SKM-1 (cell line): Measurements from ENCODE around the gene ZC3H10.
"Not testable (repeated sequence)": the region's sequence is repeated elsewhere in the genome, so short reads cannot be mapped to it uniquely, and the experiment has no call there.

ENCODE experiments used
- DNase-seq: peaks from one replicate; lab custom pipeline; 2025; ENCODE audit not compliant: unreplicated experiment; lab: John Stamatoyannopoulos, UW

ZC3H10 gene, protein sequence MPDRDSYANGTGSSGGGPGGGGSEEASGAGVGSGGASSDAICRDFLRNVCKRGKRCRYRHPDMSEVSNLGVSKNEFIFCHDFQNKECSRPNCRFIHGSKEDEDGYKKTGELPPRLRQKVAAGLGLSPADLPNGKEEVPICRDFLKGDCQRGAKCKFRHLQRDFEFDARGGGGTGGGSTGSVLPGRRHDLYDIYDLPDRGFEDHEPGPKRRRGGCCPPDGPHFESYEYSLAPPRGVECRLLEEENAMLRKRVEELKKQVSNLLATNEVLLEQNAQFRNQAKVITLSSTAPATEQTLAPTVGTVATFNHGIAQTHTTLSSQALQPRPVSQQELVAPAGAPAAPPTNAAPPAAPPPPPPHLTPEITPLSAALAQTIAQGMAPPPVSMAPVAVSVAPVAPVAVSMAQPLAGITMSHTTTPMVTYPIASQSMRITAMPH

DNA sequence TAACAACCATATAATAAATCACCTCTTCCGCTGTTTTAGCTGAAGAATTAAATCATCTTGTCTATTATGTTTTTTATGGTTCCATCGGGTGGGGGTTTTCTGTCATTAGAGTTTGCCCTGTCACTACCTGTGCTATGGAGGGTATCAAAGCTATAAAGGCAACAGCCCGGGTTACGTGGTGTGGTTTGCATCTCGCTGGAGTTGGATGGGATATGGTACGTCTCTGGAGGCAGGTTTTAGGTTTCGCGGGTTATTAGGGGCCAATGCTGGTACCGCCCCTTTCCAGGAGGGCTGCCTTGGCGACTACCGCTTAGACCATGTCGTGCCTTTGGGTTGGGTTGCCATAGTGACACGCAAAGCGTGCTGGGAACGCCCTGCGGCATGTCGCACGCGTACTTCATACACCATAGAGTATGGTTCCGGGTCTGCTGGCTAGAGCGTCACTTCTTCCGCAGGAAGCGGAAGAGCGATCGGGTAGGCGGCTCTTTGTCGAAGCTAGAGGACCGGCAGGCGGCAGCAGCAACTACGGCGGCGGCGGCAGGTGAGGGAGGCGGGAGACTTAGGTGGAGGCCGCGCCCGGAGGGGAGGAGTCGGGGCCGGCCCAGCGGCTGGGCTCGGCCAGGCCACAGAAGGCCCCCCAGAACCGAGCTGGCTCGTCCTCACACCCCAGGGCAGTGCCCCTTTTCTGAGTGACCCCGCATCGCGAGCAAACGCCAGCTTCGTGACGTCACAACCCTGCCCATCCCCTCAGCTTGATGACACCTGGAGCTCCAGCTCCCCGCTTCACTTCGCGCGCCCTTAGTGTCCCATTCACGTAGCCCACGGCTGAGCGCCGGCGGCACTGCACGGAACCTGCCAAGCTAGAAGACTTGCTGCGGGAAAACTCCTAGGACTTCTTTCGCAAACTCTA, at the start of gene ZC3H10:
Gene ZC3H10 (plus strand): TSS at position 489 of the 910 bp plus-strand sequence. CDS start 2,297 bp downstream, outside the sequence.
- peak; percentile 84 for DNase-seq

DNA sequence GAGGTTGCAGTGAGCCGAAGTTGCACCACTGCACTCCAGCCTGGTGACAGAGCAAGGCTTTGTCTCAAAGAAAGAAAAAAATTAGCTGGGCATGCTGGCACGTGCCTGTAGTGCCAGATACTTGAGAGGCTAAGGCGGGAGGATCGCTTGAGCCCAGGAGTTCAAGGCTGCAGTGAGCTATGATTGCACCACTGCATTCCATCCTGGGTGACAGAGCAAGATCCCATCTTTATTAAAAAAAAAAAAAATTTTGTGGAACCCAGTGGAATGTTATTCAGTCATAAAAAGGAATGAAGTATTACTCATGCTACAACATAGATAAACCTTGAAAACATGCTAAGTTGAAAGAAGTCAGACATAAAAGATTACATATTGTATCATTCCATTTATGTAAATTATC, 46.4 kb upstream of the ZC3H10 start:
- DNase-seq, result no peak

DNA sequence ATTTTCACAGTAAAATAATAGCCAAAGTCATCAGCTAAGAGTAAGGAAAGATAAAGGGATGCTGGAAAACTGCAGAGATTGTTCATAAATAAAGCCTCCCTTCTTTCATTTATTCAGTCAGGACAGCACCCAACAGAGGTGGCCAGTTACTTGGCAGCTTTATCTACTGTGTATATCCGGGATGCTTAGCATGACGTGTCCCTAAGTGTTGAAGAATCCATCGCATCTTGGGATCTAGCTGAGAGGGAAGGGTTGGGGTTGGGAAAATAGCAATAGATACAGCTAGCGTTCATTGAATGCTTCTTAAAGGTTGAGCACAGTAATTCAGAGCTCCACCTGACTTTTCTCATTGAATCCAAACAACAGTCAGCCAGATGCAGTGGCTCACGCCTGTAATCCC, 43.7 kb upstream of the ZC3H10 start:
- DNase-seq, result no peak

DNA sequence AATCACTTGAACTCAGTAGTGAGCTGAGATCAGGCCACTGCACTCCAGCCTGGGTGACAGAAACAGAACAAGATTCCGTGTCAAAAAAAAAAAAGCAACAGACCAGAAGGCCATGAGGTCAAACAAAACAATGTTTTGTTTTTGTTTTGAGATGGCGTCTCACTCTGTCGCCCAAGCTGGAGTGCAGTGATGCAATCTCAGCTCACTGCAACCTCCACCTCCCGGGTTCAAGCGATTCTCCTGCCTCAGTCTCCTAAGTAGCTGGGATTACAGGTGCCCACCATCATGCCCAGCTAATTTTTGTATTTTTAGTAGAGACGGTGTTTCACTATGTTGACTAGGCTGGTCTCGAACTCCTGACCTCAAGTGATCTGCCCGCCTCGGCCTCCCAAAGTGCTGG, 40.1 kb upstream of the ZC3H10 start:
- not testable (repeated sequence) for DNase-seq

DNA sequence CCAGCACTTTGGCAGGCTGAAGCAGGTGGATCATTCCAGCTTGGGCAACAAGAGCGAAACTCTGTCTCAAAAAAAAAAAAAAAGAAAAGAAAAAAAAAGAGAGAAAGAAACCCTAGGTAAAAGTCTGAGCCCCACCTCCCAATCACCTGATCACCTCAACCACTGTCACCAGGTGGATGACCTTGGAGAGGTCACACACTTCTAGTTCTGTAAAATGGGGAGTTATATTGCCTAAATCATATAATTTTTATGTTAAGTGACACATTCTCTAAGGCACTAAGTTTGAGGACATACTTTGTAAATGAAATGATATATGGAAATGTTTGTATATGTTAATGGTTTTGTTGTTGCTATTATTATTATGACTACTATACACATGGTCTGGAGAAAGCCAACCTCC, 39.6 kb upstream of the ZC3H10 start:
- no peak for DNase-seq

DNA sequence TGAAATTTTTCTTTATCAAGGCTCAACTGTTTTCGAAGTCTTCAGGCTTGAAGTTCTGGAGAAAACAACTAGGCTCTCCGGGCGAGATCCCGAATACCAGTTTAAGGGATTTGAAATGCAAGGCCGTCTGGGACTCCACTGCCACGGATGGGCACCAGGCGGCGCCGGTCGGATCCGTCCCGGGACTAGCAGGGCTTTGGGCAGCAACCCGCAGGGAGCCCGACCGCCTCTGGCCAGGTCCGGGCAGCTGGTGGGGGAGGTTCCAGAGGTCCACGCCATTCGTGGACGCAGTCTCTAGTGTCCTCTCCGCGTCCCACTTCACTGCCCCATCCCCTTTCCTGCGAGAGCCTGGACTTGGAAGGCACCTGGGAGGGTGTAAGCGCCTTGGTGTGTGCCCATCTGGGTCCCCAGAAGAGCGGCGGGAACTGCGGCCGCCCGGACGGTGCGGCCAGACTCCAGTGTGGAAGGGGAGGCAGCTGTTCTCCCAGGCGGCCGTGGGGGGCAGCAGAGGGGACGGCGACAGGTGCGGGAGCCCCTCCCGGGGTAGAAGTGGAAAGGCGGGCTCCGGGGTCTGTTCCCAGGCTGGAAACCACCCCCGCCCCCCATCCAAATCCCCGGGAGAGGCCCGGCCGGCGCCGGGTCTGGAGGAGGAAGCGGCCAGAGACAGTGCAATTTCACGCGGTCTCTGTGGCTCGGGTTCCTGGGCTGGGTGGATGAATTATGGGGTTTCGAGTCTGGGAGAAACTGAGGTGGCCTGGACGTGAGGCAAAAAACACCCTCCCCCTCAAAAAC, 38.9 kb upstream of the ZC3H10 start:
- DNase-seq, result peak; percentile 4

DNA sequence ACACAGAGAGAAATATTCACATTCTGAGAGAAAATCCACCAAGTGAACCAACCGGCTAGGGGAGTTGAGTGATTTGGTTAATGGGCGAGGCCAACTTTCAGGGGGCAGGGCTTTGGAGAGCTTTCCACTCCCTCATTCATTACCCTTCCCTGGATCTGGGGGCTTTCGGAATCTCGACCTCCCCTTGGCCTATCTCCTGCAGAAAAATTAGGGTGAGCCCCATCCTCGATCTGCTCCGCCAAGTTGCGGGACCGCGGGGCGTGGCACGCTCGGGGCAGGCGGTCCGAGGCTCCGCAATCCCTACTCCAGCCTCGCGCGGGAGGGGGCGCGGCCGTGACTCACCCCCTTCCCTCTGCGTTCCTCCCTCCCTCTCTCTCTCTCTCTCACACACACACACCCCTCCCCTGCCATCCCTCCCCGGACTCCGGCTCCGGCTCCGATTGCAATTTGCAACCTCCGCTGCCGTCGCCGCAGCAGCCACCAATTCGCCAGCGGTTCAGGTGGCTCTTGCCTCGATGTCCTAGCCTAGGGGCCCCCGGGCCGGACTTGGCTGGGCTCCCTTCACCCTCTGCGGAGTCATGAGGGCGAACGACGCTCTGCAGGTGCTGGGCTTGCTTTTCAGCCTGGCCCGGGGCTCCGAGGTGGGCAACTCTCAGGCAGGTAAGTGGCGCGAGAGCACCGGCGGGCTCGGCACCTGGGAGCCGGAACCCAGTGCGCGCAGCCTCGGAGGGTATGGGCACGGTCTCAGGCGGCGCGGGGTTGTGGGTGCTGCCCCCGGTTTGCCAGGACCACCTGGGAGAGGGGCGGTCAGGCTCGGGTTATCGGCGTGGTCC, 38.1 kb upstream of the ZC3H10 start, which contains the start of gene ERBB3:
Gene ERBB3 (plus strand): TSS at position 443 of the 833 bp plus-strand sequence. CDS start 136 bp downstream, at position 579.
- DNase-seq, result peak; percentile 5

DNA sequence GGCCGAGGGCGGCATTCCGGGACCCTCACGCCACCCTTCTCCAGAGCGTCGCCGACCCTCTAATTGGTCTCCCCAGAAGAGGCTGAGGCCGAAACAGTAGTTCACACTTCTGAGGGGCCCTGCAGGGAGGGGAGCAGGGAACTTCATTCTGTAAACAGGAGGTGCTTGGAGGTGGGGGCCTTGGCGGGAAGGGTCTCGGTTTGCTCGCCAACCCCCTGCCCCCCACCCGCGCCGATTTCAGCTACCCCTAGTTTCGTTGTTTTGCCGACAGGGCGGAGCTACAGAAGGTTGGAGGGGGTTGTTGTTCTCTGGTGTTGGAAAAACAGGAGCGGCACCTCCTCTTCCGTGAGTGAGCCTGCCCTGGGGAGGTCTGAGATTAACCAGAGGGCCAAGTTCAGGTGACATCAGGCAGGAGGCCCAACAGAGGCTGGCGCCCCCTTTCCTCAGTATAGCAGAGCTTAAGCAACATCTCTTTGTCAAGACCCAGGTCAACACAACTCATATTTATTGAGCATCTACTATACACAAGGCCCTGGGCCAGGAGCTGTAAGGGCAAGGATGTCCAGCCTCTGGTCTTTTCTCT, 37.4 kb upstream of the ZC3H10 start:
- DNase-seq, result no peak

DNA sequence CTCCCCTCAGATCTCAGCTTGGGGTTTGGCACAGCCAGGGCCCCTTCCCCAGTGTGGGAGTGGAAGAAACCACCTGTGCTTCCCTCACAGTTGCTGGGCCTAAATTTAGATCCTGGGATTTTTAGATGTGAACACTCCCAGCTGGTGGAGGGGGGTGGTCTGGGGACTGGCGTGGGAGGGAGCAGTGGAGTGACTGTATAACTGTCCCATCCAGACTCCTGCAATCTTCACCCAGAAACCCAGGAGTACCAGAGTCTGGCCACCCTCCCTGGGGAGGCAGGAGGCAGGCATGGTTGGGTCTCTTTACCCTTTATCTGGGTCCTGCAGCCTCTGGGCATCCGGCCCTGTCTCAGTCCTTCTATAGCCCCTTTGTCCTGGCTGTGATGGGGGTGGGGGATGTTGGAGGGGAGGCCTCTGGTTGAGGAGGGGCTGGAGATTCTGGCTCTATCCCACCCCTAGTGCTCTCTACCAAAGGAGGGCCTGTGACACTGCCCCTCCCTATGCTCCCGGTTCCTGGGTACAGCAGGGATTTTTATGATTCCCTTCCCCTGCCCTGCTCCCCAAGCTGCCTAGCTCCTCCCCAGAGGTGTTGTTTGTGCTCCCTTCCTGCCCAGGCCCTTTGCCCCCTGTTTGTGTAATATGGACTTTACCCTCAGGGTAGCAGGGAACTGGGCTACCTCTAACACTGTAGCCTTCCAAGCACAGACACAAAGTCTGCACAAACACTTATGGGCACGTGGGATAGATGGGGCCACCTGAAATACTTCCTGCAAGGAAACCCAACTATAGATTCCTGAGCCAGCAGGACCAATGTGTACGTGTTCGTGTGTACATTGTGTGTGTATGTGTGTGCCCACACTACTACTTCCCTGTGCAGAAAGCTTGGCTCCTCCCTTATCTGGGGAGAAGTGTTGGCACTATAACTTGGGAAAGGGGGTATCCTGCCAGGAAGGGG, 36.4 kb upstream of the ZC3H10 start:
- DNase-seq, result no peak

DNA sequence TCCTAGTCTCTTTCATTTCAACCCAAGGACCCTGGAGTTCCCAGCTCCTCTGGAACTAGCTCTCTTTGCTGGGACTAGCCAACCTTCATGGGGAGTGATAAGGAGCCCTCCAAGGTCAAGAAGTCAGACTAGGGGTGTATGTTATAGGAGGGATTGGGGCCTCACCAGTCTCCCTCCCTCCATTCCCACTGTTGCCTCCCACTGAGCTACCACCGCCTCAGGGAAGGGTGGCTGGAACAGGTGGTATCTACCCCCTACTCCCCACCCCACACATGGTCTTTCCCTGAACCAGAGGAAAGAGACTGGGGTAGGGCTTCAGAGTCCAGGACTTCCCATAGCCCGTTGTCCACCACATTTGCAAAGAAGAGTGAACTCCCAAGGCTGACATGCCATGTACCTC, 35.7 kb upstream of the ZC3H10 start:
- DNase-seq, result no peak

DNA sequence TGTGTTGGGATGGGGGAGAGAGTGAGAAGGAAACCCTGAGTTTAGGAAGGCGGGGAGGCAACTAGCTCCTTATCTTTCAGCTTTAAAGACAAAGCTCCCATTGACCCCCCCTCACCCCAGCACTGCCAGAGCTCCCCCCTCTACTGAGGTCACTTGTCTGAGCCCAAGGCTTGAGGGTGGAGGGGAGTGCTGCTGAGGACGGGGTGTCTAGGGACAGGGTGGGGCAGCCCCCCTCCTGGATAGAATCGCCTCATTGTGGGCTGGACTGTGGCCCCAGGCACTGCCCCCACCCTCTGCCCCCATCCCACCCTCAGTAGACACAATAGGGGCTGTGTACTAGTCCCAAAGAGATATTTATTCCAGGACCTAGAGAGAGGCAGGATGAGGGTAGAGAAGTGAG, 35.1 kb upstream of the ZC3H10 start:
- DNase-seq, result no peak

DNA sequence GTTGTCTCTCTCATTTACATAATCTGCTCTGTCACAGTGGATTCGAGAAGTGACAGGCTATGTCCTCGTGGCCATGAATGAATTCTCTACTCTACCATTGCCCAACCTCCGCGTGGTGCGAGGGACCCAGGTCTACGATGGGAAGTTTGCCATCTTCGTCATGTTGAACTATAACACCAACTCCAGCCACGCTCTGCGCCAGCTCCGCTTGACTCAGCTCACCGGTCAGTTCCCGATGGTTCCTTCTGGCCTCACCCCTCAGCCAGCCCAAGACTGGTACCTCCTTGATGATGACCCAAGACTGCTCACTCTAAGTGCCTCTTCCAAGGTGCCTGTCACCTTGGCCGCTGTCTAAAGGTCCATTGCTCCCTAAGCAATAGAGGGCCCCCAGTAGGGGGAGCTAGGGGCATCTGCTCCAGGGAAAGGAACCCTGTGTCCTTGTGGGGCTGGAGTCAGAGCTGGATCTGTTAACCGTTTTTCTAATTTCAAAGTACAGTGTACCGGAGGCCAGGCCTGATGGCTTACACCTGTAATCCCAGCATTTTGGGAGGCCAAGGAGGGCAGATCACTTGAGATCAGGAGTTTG, 33.0 kb upstream of the ZC3H10 start:
- DNase-seq, result no peak

DNA sequence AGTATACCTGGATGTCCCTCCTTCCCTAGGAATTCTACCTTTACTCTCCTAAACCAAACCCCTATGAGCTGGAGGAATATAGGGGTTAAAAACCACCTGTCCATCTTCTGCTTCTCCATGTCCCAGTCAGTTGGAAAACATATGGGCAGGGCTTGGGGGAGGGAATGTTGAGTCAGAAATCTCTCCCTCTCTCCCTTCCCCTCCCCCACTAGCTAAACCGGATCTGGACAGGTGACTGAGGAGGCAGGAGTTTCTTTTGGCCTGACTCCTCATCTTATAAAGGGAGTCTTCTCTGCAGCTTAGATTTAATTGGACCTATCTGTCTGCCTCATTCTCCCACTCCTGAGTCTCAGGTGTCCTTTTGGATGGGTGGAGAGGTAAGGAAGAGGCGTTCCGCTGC, 32.0 kb upstream of the ZC3H10 start:
- DNase-seq, result no peak

DNA sequence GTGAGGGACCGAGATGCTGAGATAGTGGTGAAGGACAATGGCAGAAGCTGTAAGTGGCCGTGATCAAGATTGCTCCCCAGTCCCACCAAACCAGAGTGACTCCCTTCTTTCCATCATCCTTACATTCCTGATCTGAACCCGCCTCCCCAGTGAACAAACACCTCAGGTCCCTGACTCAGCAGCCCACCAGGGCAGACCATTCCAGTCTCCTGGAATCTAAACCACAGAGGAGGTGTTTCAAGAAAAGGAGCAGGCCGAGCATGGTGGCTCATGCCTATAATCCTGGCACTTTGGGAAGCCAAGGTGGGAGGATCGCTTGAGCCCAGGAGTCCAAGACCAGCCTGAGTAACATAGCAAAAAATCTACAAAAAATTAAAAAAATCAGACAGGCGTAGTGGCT, 31.5 kb upstream of the ZC3H10 start:
- DNase-seq, result no peak

DNA sequence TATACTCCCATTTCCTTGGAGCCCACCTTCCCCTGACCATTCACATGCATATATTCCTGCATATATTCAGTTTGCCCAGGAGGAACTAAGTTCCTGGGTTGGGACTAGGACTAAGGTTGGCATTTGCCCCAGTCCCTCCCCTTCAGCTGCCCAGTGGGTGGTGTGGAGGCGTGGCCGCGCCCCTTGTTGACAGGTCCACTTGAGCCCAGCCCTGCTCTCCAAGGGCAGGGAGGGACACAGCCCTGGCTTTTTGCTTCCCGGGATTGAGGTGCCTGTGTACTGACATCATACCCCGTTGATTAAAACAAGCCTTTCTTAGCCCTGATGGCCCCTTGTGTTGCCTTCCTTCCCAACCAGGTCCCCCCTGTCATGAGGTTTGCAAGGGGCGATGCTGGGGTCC, 30.8 kb upstream of the ZC3H10 start:
- no peak for DNase-seq

DNA sequence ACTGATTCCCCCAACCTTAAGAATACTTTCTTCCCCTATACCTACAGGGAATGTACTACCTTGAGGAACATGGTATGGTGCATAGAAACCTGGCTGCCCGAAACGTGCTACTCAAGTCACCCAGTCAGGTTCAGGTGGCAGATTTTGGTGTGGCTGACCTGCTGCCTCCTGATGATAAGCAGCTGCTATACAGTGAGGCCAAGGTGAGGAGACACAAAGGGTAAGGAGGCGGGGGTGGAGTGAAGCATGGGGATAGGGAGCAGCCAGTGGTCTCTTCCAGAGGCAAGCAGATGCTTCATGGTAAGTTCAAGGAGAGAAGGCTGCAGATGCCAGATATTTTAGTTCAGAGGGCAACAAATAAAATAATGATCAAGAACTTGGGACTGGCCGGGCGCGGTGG, 20.3 kb upstream of the ZC3H10 start:
- DNase-seq, result no peak

DNA sequence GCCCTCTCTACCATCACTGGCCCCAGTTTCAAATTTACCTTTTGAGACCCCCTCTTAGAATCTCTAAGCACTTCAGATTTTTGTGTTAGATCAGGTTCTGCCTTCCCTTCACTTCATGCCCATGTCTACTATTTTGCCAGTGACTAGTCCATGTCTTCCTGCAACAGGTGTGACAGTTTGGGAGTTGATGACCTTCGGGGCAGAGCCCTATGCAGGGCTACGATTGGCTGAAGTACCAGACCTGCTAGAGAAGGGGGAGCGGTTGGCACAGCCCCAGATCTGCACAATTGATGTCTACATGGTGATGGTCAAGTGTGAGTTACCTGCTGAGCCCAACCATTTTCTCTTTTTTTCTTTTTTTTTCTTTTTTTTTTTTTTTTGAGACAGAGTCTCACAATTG, 19.5 kb upstream of the ZC3H10 start:
- DNase-seq, result no peak

DNA sequence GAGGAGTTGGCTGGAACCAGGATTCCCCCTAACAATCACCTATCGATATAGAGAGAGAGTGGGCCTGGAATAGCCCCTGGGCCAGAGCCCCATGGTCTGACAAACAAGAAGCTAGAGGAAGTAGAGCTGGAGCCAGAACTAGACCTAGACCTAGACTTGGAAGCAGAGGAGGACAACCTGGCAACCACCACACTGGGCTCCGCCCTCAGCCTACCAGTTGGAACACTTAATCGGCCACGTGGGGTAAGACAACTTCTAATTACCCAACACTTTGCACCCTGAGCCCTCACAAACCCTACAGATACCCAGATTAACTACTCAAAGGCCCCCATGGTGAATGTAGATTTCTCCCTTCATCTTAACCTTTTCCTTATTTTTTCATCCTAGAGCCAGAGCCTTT, 18.3 kb upstream of the ZC3H10 start:
- DNase-seq, result no peak
